HG02798 (cell line): ENCODE data around the gene IL22.

Experiments
- ATAC-seq: cut with Tn5 transposase; IDR thresholded peaks from one replicate; pipeline ENCODE4 v1.9.1; 2021; ENCODE audit warnings: mild to moderate bottlenecking; ENCODE audit not compliant: unreplicated experiment, poor library complexity

The IL22 gene, protein sequence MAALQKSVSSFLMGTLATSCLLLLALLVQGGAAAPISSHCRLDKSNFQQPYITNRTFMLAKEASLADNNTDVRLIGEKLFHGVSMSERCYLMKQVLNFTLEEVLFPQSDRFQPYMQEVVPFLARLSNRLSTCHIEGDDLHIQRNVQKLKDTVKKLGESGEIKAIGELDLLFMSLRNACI

GRCh38 chr12:68253504-68253903 is at the start of gene IL22:
Gene IL22, minus strand, starts transcription at chr12:68253604. Its CDS starts 156 bp downstream, at chr12:68253448.
- ATAC-seq, result no peak

- ATAC-seq, result no peak
Measured at GRCh38 chr12:68297929-68298328, 44.5 kb upstream of the IL22 start.

GRCh38 chr12:68294251-68294650 is 40.8 kb upstream of the IL22 start:
- ATAC-seq, result no peak

DNA sequence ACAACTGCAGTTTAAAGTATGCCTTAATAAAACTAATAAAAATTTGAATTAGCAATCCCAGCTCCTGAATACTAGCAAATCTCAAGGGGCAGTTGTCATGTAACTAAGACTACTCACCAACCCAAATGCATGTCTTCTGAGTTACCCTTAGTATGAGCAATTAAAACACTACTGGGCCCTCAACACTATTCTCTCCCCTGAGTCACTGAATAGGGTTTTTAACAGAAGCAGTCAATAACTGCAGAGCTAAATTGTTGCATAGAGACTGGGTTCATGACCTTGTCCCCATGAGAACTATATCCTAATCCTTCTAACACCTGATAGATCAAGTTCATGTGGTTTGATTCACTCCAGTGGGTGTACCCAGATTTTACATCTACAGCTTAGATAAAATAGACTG is 39.9 kb upstream of the IL22 start:
- ATAC-seq, result no peak

DNA sequence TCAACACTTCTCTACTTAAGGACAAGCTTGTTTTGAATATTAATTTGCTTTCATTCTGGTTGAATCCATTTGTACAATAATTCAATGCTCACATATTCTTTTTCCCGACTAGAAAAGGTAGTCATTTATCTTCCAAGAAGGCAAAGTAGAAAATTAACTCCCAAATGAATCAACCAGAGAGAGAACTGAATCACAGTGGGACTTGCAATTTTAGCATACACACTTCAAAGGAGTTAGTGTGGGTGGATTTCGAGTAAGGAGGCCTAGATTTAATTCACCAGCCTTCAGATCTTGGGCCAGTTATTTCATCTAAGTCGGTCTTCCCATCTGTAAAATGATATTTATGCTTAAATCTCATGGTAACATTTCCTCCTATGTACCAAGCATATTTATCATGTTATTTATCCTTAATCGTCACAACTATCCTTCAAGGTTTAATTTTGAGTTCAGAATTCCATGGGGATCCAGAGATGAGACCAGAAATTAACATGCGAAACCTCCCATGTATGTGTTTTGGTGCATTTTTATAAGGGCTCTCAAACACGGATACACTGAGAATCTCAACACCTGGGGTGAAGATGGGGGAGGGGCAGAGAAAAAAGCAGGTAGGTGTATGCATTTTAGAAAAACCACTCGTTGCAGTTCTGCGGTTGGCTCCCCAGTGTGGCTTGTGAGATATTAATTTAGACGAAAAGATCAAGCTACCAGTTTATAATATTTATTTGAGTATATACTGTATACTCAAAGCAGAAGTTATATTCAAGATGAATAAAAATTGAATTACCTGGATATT is 38.9 kb upstream of the IL22 start:
- no peak for ATAC-seq

GRCh38 chr12:68291396-68292036 is 38.1 kb upstream of the IL22 start:
- ATAC-seq, result no peak

GRCh38 chr12:68290126-68290525 is 36.7 kb upstream of the IL22 start:
- peak; percentile 99 for ATAC-seq

DNA sequence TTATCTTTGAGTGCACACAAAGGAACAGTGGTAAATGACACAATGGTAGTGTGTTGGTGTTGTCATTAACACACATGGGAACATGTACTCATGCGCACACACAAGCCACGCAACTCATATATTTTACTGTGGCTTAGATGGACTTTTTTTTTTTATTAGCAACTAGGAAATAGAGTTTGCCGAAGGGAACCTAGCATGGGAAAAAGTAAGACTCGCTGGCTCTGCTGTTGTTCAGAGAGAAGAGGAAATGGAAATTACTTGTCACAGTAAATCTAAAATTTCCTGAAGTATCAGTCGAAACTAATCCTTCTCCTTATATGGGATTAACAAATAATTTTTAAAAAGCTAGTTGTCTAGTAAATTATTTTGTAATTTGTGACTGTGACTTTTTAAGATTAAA is 33.7 kb upstream of the IL22 start:
- ATAC-seq, result no peak

DNA sequence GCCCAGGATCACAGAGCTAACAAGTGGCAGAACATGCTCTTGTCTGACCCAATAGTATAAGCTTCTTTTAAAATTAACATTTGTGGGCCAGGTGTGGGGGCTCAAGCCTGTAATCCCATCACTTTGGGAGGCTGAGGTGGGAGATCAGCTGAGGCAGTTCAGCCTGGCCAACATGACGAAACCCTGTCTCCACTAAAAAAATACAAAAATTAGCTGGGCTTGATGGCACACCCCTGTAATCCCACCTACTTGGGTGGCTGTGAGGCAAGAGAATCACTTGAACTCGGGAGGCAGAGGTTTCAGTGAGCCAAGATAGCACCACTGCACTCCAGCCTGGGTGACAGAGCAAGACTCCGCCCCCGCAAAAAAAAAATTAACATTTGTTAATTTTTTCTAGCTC is 33.0 kb upstream of the IL22 start:
- no peak for ATAC-seq

- ATAC-seq, result no peak
Measured at GRCh38 chr12:68285541-68285940, 32.1 kb upstream of the IL22 start.

GRCh38 chr12:68281322-68282077 is 28.1 kb upstream of the IL22 start:
- no peak for ATAC-seq

GRCh38 chr12:68280240-68280639 is 26.8 kb upstream of the IL22 start:
- ATAC-seq, result no peak

- no peak for ATAC-seq
Measured at GRCh38 chr12:68279227-68280054, 26.0 kb upstream of the IL22 start.

DNA sequence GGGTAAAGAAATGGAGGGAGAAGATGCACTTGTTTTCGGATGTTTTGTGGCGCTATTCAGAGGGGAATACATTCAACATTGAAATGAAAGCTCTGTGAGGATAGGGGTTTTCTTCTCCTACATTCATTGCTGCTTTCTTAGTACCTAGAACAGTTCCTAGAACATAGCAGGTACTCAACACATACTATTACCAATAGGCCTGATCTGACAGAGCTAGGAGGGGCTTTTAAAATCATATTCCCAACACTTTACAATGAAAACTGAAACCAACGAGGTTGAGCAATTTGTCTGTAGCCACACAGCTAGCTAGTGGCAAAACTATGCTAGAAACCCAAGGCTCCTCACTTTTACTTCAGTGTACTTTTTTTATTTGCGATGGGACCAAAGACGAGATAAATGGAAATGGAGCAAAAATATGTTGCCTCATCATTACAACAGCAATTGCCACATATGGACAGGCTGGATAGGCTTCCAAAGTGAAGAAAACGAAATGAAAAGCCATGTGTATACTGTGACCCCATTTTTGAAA is 23.1 kb upstream of the IL22 start:
- ATAC-seq, result no peak

DNA sequence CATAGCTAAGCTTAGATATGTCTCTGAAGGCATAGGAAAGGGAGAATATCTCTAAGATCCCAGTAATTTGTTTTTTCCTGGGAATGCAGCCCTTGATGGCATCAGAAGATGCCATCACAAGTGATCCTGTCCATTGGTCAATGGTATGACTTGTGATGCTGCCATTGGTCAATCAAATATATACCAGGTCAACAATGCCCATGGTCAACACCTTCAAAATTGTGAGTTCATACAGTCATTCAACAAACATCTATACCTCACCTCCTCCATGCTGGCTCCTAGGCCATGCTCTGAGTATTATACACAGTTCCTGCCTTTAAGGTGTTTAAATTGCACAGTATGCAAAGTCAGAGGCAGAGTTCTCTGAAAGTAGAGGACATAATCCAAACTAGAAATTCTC is 19.3 kb upstream of the IL22 start:
- no peak for ATAC-seq

DNA sequence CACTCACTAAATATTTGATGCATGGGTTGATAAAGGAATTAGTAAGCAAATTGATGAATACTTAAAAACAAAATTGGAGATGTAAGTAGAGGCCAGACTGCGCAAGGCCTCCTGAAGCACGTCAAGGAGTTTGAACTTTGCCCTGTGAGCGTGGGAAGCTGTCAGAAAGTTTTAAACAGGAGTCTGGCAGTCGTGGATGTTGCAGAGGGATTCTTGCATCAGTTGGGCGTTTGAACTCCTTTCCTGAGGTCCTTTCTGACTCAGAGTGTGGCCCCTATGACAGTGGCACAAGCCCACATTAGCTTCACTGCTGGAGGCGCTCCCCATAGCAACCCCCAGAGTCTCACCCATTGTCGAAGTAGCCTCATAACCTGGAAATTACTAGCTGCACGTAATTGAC is 17.9 kb upstream of the IL22 start:
- ATAC-seq, result no peak

GRCh38 chr12:68270358-68270757 is 17.0 kb upstream of the IL22 start:
- no peak for ATAC-seq

DNA sequence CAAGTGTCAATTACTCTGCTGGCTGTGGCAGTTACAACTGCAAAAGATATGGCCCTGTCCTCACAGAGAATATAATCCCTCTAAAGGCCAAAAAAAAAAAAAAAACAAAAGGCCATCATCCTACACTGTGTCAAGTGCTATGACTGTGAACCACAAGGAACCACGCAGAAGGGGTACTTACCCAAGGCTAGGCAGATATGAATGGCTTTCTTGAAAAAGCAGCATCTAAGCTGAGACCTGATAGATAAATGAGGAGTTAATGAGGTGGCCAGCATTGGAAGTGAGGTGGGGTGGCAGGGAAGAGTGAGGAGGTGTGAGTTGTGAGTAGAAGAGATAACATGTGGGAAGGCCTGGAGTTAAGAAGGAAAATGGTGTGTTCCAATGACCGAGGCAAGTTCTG is 16.4 kb upstream of the IL22 start:
- ATAC-seq, result no peak

DNA sequence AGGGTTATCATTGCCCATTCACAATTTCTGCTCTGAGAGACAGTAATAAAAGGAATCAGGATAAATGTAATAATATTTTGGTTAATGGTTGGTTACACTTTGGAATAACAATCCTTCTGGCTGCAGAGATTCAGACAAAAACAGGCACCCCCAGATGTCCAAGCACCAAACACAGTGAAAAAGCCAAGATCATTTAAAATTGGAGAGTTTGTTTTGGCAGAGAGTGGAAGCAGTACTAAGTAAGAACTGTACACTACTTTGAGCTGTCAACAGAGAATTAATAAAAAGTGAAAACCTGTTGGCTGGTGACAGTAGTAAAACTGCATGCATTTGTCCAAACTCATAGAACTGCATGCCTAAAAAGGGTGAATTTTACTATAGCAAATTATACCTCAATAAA is 15.6 kb upstream of the IL22 start:
- ATAC-seq, result no peak

GRCh38 chr12:68267892-68268396 is 14.5 kb upstream of the IL22 start:
- no peak for ATAC-seq
